PC-9 (cell line): ENCODE data around the gene CLHC1.

Experiments
- EZH2 ChIP-seq: fragments of 200-600 bp; sonication (generic); IDR thresholded peaks from 2 replicates; pipeline ENCODE4 v1.8.0; 2017; ENCODE audit warnings: antibody characterized with exemption, low read depth
- TF ChIP-seq, protein P1 (sequence below): fragments of 200-600 bp; sonication (generic); conservative IDR thresholded peaks from 2 replicates; pipeline ENCODE4 v1.6.1; 2017; ENCODE audit warnings: mixed run types, antibody characterized with exemption, mild to moderate bottlenecking, moderate library complexity

DNA sequence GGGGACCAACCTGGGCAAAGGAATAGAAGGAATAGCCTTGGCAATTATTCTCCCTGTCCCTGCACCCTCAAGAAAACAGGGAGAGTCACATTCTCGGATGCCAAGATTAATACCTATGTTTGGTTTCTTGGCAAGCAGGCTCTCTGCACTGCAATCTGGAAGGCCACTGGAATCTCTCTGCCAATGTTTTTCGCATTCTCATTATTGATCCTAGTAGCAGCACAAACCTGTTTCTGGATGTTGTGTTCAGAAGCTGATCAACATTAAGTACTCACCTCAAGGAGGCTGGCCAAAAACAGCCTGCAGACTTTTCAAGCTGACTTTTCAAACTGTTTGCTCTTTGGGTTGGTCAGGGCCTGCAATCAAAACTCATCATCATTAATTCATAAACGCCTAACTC, 62.2 kb downstream of the CLHC1 start:
- no peak for TF ChIP-seq EZH2
- TF ChIP-seq, protein P1, sequence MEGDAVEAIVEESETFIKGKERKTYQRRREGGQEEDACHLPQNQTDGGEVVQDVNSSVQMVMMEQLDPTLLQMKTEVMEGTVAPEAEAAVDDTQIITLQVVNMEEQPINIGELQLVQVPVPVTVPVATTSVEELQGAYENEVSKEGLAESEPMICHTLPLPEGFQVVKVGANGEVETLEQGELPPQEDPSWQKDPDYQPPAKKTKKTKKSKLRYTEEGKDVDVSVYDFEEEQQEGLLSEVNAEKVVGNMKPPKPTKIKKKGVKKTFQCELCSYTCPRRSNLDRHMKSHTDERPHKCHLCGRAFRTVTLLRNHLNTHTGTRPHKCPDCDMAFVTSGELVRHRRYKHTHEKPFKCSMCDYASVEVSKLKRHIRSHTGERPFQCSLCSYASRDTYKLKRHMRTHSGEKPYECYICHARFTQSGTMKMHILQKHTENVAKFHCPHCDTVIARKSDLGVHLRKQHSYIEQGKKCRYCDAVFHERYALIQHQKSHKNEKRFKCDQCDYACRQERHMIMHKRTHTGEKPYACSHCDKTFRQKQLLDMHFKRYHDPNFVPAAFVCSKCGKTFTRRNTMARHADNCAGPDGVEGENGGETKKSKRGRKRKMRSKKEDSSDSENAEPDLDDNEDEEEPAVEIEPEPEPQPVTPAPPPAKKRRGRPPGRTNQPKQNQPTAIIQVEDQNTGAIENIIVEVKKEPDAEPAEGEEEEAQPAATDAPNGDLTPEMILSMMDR, result no peak
